ENCODE data around the gene GADD45A. TPM values are rescaled to one million over a fixed set of nuclear protein-coding genes. Genes with fewer than 3 reads are reported as not detected.

The GADD45A gene, protein sequence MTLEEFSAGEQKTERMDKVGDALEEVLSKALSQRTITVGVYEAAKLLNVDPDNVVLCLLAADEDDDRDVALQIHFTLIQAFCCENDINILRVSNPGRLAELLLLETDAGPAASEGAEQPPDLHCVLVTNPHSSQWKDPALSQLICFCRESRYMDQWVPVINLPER
- total RNA-seq = 10 to 100 TPM; 16.9 to 23.6 (median 19.7) TPM
- polyA plus RNA-seq = 10 to 100 TPM; 33.3 to 60.8 (median 49.9) TPM

DNA sequence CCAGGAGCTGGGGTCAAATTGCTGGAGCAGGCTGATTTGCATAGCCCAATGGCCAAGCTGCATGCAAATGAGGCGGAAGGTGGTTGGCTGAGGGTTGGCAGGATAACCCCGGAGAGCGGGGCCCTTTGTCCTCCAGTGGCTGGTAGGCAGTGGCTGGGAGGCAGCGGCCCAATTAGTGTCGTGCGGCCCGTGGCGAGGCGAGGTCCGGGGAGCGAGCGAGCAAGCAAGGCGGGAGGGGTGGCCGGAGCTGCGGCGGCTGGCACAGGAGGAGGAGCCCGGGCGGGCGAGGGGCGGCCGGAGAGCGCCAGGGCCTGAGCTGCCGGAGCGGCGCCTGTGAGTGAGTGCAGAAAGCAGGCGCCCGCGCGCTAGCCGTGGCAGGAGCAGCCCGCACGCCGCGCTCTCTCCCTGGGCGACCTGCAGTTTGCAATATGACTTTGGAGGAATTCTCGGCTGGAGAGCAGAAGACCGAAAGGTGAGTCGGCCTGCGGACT lies at the start of gene GADD45A:
GADD45A (plus strand) TSS at position 135 of the 491 bp plus-strand sequence; CDS start at position 429, 294 bp downstream.
- TF ChIP-seq POLR2A (IDR thresholded peaks at IDR 0.05) (peak; percentile 87 to 96), EP300 (IDR thresholded peaks at IDR 0.05) (no peak), POLR2AphosphoS5 (IDR thresholded peaks at IDR 0.05) (peak; percentile 97 to 100 (median 98))
- TF ChIP-seq, protein P1, sequence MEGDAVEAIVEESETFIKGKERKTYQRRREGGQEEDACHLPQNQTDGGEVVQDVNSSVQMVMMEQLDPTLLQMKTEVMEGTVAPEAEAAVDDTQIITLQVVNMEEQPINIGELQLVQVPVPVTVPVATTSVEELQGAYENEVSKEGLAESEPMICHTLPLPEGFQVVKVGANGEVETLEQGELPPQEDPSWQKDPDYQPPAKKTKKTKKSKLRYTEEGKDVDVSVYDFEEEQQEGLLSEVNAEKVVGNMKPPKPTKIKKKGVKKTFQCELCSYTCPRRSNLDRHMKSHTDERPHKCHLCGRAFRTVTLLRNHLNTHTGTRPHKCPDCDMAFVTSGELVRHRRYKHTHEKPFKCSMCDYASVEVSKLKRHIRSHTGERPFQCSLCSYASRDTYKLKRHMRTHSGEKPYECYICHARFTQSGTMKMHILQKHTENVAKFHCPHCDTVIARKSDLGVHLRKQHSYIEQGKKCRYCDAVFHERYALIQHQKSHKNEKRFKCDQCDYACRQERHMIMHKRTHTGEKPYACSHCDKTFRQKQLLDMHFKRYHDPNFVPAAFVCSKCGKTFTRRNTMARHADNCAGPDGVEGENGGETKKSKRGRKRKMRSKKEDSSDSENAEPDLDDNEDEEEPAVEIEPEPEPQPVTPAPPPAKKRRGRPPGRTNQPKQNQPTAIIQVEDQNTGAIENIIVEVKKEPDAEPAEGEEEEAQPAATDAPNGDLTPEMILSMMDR (IDR thresholded peaks at IDR 0.05) = no peak
- WGBS, 2 donors = 0% methylated on average over 39 of the region's 39 CpGs
- Histone ChIP-seq H3K36me3 (peaks cover 0 to 5% (median 0%) of the 10 kb centered on the region in 4 donors), H3K4me1 (peaks cover 0 to 36% (median 15%) of the 10 kb centered on the region in 4 donors), H3K4me3 (peak within 1 kb of the TSS; percentile 68 to 87 (median 76)), H3K27me3 (no peaks in the 10 kb centered on the region), H3K9me3 (no peaks in the 10 kb centered on the region), H3K27ac (peak within 1 kb of the TSS; percentile 90 to 98 (median 94))
- intact Hi-C loops (cut with DNase I) = loop anchor here (2.0 to 10.0 kb wide), 7 partner anchors 62 to 760 kb away; partner anchors contain the start of genes DNAI4 and MIER1
- peak; percentile 99 for DNase-seq

DNA sequence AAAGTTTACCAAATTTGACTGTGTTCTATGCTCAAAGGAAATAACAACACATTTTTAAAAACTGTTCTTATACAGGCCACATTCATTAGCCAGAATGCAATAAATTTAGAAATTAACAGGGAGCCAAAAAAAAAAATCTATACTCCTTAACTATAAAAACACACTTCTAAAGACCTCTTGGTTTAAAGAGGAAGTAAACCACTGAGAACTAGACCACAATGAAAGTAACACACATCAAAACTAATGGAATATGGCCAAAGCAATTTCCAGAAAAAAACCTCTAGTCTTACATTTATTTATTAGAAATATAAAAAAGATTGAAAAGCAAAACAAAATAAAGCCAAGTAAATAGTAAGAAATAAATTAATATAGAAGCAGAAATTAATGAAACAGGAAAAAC lies 48.9 kb upstream of the GADD45A start:
- H3K9me3 ChIP-seq = no peaks in the 10 kb centered on the region

DNA sequence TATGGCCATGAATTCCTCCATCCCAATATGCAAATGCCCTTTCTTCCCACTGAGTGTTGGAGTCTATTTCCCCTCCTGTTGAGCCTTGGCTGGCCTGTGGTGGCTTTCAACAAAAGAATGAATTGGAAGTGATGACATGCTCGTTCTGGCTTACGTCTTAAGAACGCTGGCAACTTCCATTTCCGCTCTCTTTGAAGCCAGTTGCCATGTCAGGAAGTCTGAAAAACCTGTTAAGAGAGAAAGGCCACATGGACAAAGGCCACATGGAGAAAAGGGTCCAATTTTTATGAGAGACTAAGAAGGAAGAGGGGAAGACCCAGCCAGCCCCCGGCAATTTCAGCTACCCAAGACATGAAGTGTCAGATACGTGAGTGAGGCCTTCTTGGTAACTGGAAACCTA lies 45.6 kb upstream of the GADD45A start:
- DNase-seq = no peak
- no peaks in the 10 kb centered on the region for H3K4me1 ChIP-seq
- 86 to 95% methylated on average over 6 of the region's 6 CpGs for WGBS, 2 donors
- H3K27ac ChIP-seq = no peak overlapping the region
- no peak overlapping the region for H3K4me3 ChIP-seq
- TF ChIP-seq POLR2AphosphoS5 (IDR thresholded peaks at IDR 0.05) (no peak), POLR2A (IDR thresholded peaks at IDR 0.05) (no peak), EP300 (IDR thresholded peaks at IDR 0.05) (no peak)
- TF ChIP-seq, protein P1 (IDR thresholded peaks at IDR 0.05) = no peak
- no peaks in the 10 kb centered on the region for H3K36me3 ChIP-seq
- intact Hi-C loops (cut with DNase I) = no loop called here
- no peaks in the 10 kb centered on the region for H3K9me3 ChIP-seq
- no peaks in the 10 kb centered on the region for H3K27me3 ChIP-seq

More for the DNA sequence above, 48.9 kb upstream of the GADD45A start:
- no peak overlapping the region for H3K4me3 ChIP-seq
- intact Hi-C loops (cut with DNase I) = no loop called here
- no peak for DNase-seq
- H3K36me3 ChIP-seq = no peaks in the 10 kb centered on the region
- H3K27ac ChIP-seq = no peak overlapping the region
- TF ChIP-seq POLR2A (IDR thresholded peaks at IDR 0.05) = no peak
- no peak for TF ChIP-seq EP300 (IDR thresholded peaks at IDR 0.05)
- TF ChIP-seq POLR2AphosphoS5 (IDR thresholded peaks at IDR 0.05) = no peak
- TF ChIP-seq, protein P1 (IDR thresholded peaks at IDR 0.05) = no peak
- H3K4me1 ChIP-seq = no peaks in the 10 kb centered on the region
- H3K27me3 ChIP-seq = no peaks in the 10 kb centered on the region

DNA sequence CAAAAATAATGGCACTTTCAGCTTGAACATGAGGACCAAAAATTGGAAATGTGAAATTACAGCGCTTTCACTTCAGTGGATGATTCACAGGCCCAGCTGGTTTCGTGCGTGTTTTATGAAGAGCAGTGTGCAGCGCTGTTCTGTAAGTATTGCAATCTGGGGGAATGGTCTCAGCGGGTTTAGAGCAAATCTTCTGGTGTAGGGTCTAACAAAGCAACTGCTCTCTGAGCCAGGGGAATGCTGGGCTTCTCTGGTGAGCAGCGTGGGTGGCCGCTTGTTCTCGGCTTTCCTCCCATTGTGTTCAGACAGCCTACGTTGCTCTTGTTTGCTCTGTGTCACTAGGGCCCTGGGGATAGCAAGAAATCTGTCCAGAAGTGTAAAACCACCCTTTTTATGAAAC lies 42.4 kb upstream of the GADD45A start:
- TF ChIP-seq POLR2A (IDR thresholded peaks at IDR 0.05) (no peak), EP300 (IDR thresholded peaks at IDR 0.05) (no peak), POLR2AphosphoS5 (IDR thresholded peaks at IDR 0.05) (no peak)
- TF ChIP-seq, protein P1 (IDR thresholded peaks at IDR 0.05) = no peak
- no peaks in the 10 kb centered on the region for H3K9me3 ChIP-seq
- no peak for DNase-seq
- peaks cover 0 to 23% (median 21%) of the 10 kb centered on the region in 4 donors for H3K4me1 ChIP-seq
- intact Hi-C loops (cut with DNase I) = no loop called here
- no peak overlapping the region for H3K4me3 ChIP-seq
- no peak overlapping the region for H3K27ac ChIP-seq
- WGBS, 2 donors = 77 to 89% methylated on average over 9 of the region's 9 CpGs
- H3K36me3 ChIP-seq = no peaks in the 10 kb centered on the region
- H3K27me3 ChIP-seq = no peaks in the 10 kb centered on the region

All from sigmoid colon (tissue), 7 donors.